Measurements from ENCODE around the gene OSBPL9. TPM values are rescaled to one million over a fixed set of nuclear protein-coding genes. Genes with fewer than 3 reads are reported as not detected.
"Not testable (repeated sequence)": the region's sequence is repeated elsewhere in the genome, so short reads cannot be mapped to it uniquely, and the experiment has no call there.

OSBPL9 gene
- polyA plus RNA-seq, 1 experiment: 68.3 TPM

- CTCF ChIA-PET: interaction anchor here (0.8 to 1.1 kb wide), 2 partner anchors 9 to 84 kb away, joined by 3 to 4 read pairs; no protein-coding TSS in a partner anchor
- Histone ChIP-seq H3K36me3 (ENCODE audit: control insufficient read depth, insufficient read depth, low read length) (peaks cover 13% of the 10 kb centered on the region), H3K4me3 (ENCODE audit: low read depth, low read length) (no peak overlapping the region), H3K27me3 (ENCODE audit: control insufficient read depth, insufficient read depth, low read length) (no peaks in the 10 kb centered on the region)
- TF ChIP-seq, protein P1, sequence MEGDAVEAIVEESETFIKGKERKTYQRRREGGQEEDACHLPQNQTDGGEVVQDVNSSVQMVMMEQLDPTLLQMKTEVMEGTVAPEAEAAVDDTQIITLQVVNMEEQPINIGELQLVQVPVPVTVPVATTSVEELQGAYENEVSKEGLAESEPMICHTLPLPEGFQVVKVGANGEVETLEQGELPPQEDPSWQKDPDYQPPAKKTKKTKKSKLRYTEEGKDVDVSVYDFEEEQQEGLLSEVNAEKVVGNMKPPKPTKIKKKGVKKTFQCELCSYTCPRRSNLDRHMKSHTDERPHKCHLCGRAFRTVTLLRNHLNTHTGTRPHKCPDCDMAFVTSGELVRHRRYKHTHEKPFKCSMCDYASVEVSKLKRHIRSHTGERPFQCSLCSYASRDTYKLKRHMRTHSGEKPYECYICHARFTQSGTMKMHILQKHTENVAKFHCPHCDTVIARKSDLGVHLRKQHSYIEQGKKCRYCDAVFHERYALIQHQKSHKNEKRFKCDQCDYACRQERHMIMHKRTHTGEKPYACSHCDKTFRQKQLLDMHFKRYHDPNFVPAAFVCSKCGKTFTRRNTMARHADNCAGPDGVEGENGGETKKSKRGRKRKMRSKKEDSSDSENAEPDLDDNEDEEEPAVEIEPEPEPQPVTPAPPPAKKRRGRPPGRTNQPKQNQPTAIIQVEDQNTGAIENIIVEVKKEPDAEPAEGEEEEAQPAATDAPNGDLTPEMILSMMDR (IDR thresholded peaks at IDR 0.05; ENCODE audit: insufficient read depth, low read depth, low read length): no peak
- DNase-seq (ENCODE audit: low read depth): no peak
- POLR2A ChIA-PET: no interaction called here
Observed at GRCh38 chr1:51799372-51799771, 182.5 kb downstream of the OSBPL9 start.

GRCh38 chr1:51814513-51814912 lies 197.6 kb downstream of the OSBPL9 start:
- ChIA-PET POLR2A (no interaction called here), CTCF (no interaction called here)

GRCh38 chr1:51818487-51818886 lies 201.6 kb downstream of the OSBPL9 start:
- Histone ChIP-seq H3K4me3 (ENCODE audit: low read depth, low read length) (no peak overlapping the region), H3K27me3 (ENCODE audit: control insufficient read depth, insufficient read depth, low read length) (no peaks in the 10 kb centered on the region), H3K36me3 (ENCODE audit: control insufficient read depth, insufficient read depth, low read length) (peaks cover 6% of the 10 kb centered on the region)
- ChIA-PET POLR2A (no interaction called here), CTCF (no interaction called here)
- TF ChIP-seq, protein P1 (IDR thresholded peaks at IDR 0.05; ENCODE audit: insufficient read depth, low read depth, low read length): no peak
- no peak for DNase-seq (ENCODE audit: low read depth)

More at GRCh38 chr1:51814513-51814912, 197.6 kb downstream of the OSBPL9 start:
- no peaks in the 10 kb centered on the region for H3K27me3 ChIP-seq (ENCODE audit: control insufficient read depth, insufficient read depth, low read length)
- DNase-seq (ENCODE audit: low read depth): no peak
- TF ChIP-seq, protein P1 (IDR thresholded peaks at IDR 0.05; ENCODE audit: insufficient read depth, low read depth, low read length): no peak
- no peak overlapping the region for H3K4me3 ChIP-seq (ENCODE audit: low read depth, low read length)
- H3K36me3 ChIP-seq (ENCODE audit: control insufficient read depth, insufficient read depth, low read length): peaks cover 9% of the 10 kb centered on the region

DNA sequence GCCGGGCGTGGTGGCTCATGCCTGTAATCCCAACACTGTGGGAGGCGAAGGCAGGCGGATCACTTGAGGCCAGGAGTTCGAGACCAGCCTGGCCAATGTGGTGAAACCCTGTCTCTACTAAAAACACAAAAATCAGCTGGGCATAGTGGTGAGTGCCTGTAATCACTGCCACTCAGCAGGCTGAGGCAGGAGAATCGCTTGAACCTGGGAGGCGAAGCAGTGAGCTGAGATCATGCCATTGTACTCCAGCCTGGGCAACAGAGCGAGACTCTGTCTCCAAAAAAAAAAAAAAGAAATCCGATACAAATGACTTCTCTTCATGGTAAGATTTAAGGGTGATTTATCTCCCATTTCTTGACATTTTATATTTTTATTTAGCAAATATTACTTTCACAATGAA lies 202.1 kb downstream of the OSBPL9 start:
- H3K27me3 ChIP-seq (ENCODE audit: control insufficient read depth, insufficient read depth, low read length); POLR2A ChIA-PET; CTCF ChIA-PET; H3K36me3 ChIP-seq (ENCODE audit: control insufficient read depth, insufficient read depth, low read length); H3K4me3 ChIP-seq (ENCODE audit: low read depth, low read length); DNase-seq (ENCODE audit: low read depth): not testable (repeated sequence)

DNA sequence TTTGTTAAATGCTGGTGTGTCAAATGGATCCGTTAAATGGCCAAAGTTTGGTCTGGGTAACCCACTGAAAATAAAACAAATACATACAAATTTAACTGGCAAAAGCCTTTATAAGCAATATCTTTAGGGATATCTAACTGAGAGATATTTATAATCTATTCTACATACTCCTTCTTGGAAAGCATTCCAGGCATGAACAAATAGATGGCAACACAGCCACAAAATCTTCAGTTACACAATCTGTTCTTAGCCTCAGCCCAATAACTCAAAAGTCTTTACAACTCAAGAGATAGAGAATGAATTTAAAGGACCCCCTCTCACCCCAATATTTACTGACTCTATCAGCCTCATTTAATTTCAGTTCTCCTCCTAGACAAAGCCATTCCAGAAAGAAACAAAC lies 202.9 kb downstream of the OSBPL9 start:
- no peak overlapping the region for H3K4me3 ChIP-seq (ENCODE audit: low read depth, low read length)
- TF ChIP-seq, protein P1 (IDR thresholded peaks at IDR 0.05; ENCODE audit: insufficient read depth, low read depth, low read length): no peak
- DNase-seq (ENCODE audit: low read depth): peak; percentile 9
- H3K36me3 ChIP-seq (ENCODE audit: control insufficient read depth, insufficient read depth, low read length): peaks cover 4% of the 10 kb centered on the region
- no peaks in the 10 kb centered on the region for H3K27me3 ChIP-seq (ENCODE audit: control insufficient read depth, insufficient read depth, low read length)
- ChIA-PET CTCF (no interaction called here), POLR2A (no interaction called here)

DNA sequence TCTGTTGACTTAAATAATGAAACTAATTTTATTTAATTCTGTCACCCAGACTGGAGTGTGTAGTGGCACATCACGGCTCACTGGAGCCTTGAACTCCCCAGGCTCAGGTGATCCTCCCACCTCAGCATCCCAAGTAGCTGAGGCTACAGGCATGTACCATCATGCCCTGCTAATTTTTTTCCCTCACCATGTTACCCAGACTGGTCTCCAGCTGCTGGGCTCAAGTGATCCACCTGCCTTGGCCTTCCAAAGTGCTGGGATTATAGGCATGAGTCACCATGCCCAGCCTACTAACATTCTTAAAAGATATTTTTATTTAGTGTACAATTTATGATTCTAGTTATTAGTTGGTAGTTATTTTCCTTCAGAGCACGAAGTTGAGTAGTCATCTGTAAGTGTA lies 212.2 kb downstream of the OSBPL9 start:
- TF ChIP-seq, protein P1 (IDR thresholded peaks at IDR 0.05; ENCODE audit: insufficient read depth, low read depth, low read length): no peak
- no peak overlapping the region for H3K4me3 ChIP-seq (ENCODE audit: low read depth, low read length)
- H3K27me3 ChIP-seq (ENCODE audit: control insufficient read depth, insufficient read depth, low read length): no peaks in the 10 kb centered on the region
- ChIA-PET POLR2A (no interaction called here), CTCF (no interaction called here)
- no peak for DNase-seq (ENCODE audit: low read depth)
- H3K36me3 ChIP-seq (ENCODE audit: control insufficient read depth, insufficient read depth, low read length): peaks cover 5% of the 10 kb centered on the region

Measured in BJ (cell line).